Effector memory CD8-positive, alpha-beta T cell (primary cell): ENCODE data around the gene PTPRM.

Experiments used
- ATAC-seq: fragments of 150-1000 bp; cut with Tn5 transposase; replicated peaks from 2 replicates; pipeline ENCODE4 v1.10.0; 2021; ENCODE audit warnings: mild to moderate bottlenecking, moderate library complexity
- DNase-seq, 3 experiments: peaks; one replicate each; pipeline ENCODE4 v3.0.0; 2021
- H3K27ac Mint-ChIP-seq, 2 donors: one replicate each; pipeline ENCODE4 v1.8.0; 2022; ENCODE audit warnings: mild to moderate bottlenecking in 2 of 2, mixed read lengths in 2 of 2, moderate library complexity in 2 of 2
- H3K27me3 Mint-ChIP-seq, 2 donors: one replicate each; pipeline ENCODE4 v1.8.0; 2022; ENCODE audit warnings: mixed read lengths in 2 of 2
- H3K36me3 Mint-ChIP-seq: one replicate; pipeline ENCODE4 v1.8.0; 2022; ENCODE audit warnings: mild to moderate bottlenecking, moderate library complexity, mixed read lengths; ENCODE audit not compliant: insufficient read depth
- H3K4me1 Mint-ChIP-seq, 2 donors: one replicate each; pipeline ENCODE4 v1.8.0; 2022; ENCODE audit warnings: low read depth in 2 of 2, mixed read lengths in 2 of 2
- H3K4me3 Mint-ChIP-seq, 2 donors: one replicate each; pipeline ENCODE4 v1.8.0; 2022; ENCODE audit warnings: mild to moderate bottlenecking in 2 of 2, mixed read lengths in 2 of 2, moderate library complexity in 2 of 2
- H3K9me3 Mint-ChIP-seq, 2 donors: one replicate each; pipeline ENCODE4 v1.8.0; 2022; ENCODE audit warnings: mixed read lengths in 2 of 2

PTPRM gene

GRCh38 chr18:7598167-7599047 lies 31.3 kb downstream of the PTPRM start:
- Mint-ChIP-seq H3K36me3 (no peaks in the 10 kb centered on the region), H3K27me3 (no peaks in the 10 kb centered on the region), H3K9me3 (no peaks in the 10 kb centered on the region), H3K4me3 (no peak overlapping the region), H3K4me1 (peaks cover 7 to 10% of the 10 kb centered on the region in 2 donors), H3K27ac (no peak overlapping the region)
- DNase-seq (no peak), ATAC-seq (no peak)

- Mint-ChIP-seq H3K27me3 (no peaks in the 10 kb centered on the region), H3K27ac (peak overlapping the region; percentile 68 to 73), H3K9me3 (no peaks in the 10 kb centered on the region), H3K4me3 (peak overlapping the region in 1 of 2 donors; percentile 18), H3K36me3 (no peaks in the 10 kb centered on the region), H3K4me1 (peaks cover 7 to 10% of the 10 kb centered on the region in 2 donors)
- DNase-seq: no peak
- ATAC-seq: peak; percentile 50
Measured at GRCh38 chr18:7600036-7600435, 32.9 kb downstream of the PTPRM start.

- Mint-ChIP-seq H3K4me1 (peaks cover 7 to 10% of the 10 kb centered on the region in 2 donors), H3K9me3 (no peaks in the 10 kb centered on the region), H3K36me3 (no peaks in the 10 kb centered on the region), H3K4me3 (peak overlapping the region in 1 of 2 donors; percentile 22), H3K27ac (no peak overlapping the region), H3K27me3 (no peaks in the 10 kb centered on the region)
- ATAC-seq (peak; percentile 23), DNase-seq (no peak)
Measured at GRCh38 chr18:7600528-7601245, 33.6 kb downstream of the PTPRM start.

- no peak overlapping the region for H3K27ac Mint-ChIP-seq
- H3K4me1 Mint-ChIP-seq: peaks cover 7 to 10% of the 10 kb centered on the region in 2 donors
- H3K36me3 Mint-ChIP-seq: no peaks in the 10 kb centered on the region
- peak overlapping the region in 1 of 2 donors; percentile 22 for H3K4me3 Mint-ChIP-seq
- peak; percentile 72 for ATAC-seq
- no peak for DNase-seq
- no peaks in the 10 kb centered on the region for H3K27me3 Mint-ChIP-seq
- H3K9me3 Mint-ChIP-seq: no peaks in the 10 kb centered on the region
Measured at GRCh38 chr18:7601246-7601615, 34.1 kb downstream of the PTPRM start.

- ATAC-seq (no peak), DNase-seq (no peak)
- no peak overlapping the region for H3K27ac Mint-ChIP-seq
- no peaks in the 10 kb centered on the region for H3K9me3 Mint-ChIP-seq
- no peaks in the 10 kb centered on the region for H3K36me3 Mint-ChIP-seq
- peaks cover 7 to 10% of the 10 kb centered on the region in 2 donors for H3K4me1 Mint-ChIP-seq
- no peaks in the 10 kb centered on the region for H3K27me3 Mint-ChIP-seq
- no peak overlapping the region for H3K4me3 Mint-ChIP-seq
Measured at GRCh38 chr18:7601936-7602335, 34.8 kb downstream of the PTPRM start.

GRCh38 chr18:7603259-7604000 lies 36.3 kb downstream of the PTPRM start:
- no peak overlapping the region for H3K27ac Mint-ChIP-seq
- no peak for ATAC-seq
- H3K4me3 Mint-ChIP-seq: no peak overlapping the region
- no peaks in the 10 kb centered on the region for H3K36me3 Mint-ChIP-seq
- H3K9me3 Mint-ChIP-seq: peaks cover 0 to 6% of the 10 kb centered on the region in 2 donors
- H3K4me1 Mint-ChIP-seq: peaks cover 7 to 10% of the 10 kb centered on the region in 2 donors
- H3K27me3 Mint-ChIP-seq: no peaks in the 10 kb centered on the region
- DNase-seq: no peak

- DNase-seq (no peak), ATAC-seq (no peak)
- Mint-ChIP-seq H3K36me3 (no peaks in the 10 kb centered on the region), H3K27me3 (no peaks in the 10 kb centered on the region), H3K27ac (no peak overlapping the region), H3K9me3 (peaks cover 0 to 6% of the 10 kb centered on the region in 2 donors), H3K4me3 (no peak overlapping the region), H3K4me1 (peaks cover 7 to 10% of the 10 kb centered on the region in 2 donors)
Measured at GRCh38 chr18:7604361-7604760, 37.2 kb downstream of the PTPRM start.

GRCh38 chr18:7605705-7606104 lies 38.6 kb downstream of the PTPRM start:
- Mint-ChIP-seq H3K4me3 (no peak overlapping the region), H3K27ac (no peak overlapping the region), H3K4me1 (peaks cover 3 to 6% of the 10 kb centered on the region in 2 donors), H3K27me3 (no peaks in the 10 kb centered on the region), H3K9me3 (peaks cover 0 to 6% of the 10 kb centered on the region in 2 donors), H3K36me3 (no peaks in the 10 kb centered on the region)
- ATAC-seq: no peak
- no peak for DNase-seq

- no peak overlapping the region for H3K4me3 Mint-ChIP-seq
- no peaks in the 10 kb centered on the region for H3K36me3 Mint-ChIP-seq
- no peaks in the 10 kb centered on the region for H3K27me3 Mint-ChIP-seq
- H3K9me3 Mint-ChIP-seq: peaks cover 0 to 6% of the 10 kb centered on the region in 2 donors
- H3K27ac Mint-ChIP-seq: no peak overlapping the region
- DNase-seq (no peak), ATAC-seq (no peak)
- no peaks in the 10 kb centered on the region for H3K4me1 Mint-ChIP-seq
Measured at GRCh38 chr18:7607540-7608173, 40.5 kb downstream of the PTPRM start.

- Mint-ChIP-seq H3K27me3 (no peaks in the 10 kb centered on the region), H3K9me3 (peaks cover 0 to 6% of the 10 kb centered on the region in 2 donors)
Measured at GRCh38 chr18:7608174-7608550, 41.0 kb downstream of the PTPRM start.

GRCh38 chr18:7608781-7609201 lies 41.7 kb downstream of the PTPRM start:
- Mint-ChIP-seq H3K36me3 (no peaks in the 10 kb centered on the region), H3K9me3 (peaks cover 0 to 6% of the 10 kb centered on the region in 2 donors), H3K27ac (no peak overlapping the region), H3K4me3 (no peak overlapping the region), H3K27me3 (no peaks in the 10 kb centered on the region), H3K4me1 (no peaks in the 10 kb centered on the region)
- ATAC-seq (no peak), DNase-seq (no peak)

More at GRCh38 chr18:7608174-7608550, 41.0 kb downstream of the PTPRM start:
- DNase-seq (no peak), ATAC-seq (no peak)
- H3K4me1 Mint-ChIP-seq: no peaks in the 10 kb centered on the region
- no peak overlapping the region for H3K27ac Mint-ChIP-seq
- no peak overlapping the region for H3K4me3 Mint-ChIP-seq
- H3K36me3 Mint-ChIP-seq: no peaks in the 10 kb centered on the region

GRCh38 chr18:7609617-7610016 lies 42.5 kb downstream of the PTPRM start:
- H3K27ac Mint-ChIP-seq: no peak overlapping the region

GRCh38 chr18:7614042-7614441 lies 46.9 kb downstream of the PTPRM start:
- H3K9me3 Mint-ChIP-seq: no peaks in the 10 kb centered on the region
- H3K4me3 Mint-ChIP-seq: no peak overlapping the region
- ATAC-seq: no peak
- DNase-seq: no peak
- H3K36me3 Mint-ChIP-seq: peaks cover 2% of the 10 kb centered on the region
- H3K27me3 Mint-ChIP-seq: no peaks in the 10 kb centered on the region
- H3K27ac Mint-ChIP-seq: no peak overlapping the region
- no peaks in the 10 kb centered on the region for H3K4me1 Mint-ChIP-seq

More at GRCh38 chr18:7609617-7610016, 42.5 kb downstream of the PTPRM start:
- no peaks in the 10 kb centered on the region for H3K27me3 Mint-ChIP-seq
- H3K4me1 Mint-ChIP-seq: no peaks in the 10 kb centered on the region
- H3K9me3 Mint-ChIP-seq: peaks cover 0 to 6% of the 10 kb centered on the region in 2 donors
- H3K4me3 Mint-ChIP-seq: no peak overlapping the region
- DNase-seq (no peak), ATAC-seq (no peak)
- H3K36me3 Mint-ChIP-seq: no peaks in the 10 kb centered on the region
